Stimulated activated naive B cell treated with anti-CD40 and anti-IgM and Interleukin-4, amounts not matched to agents 10 μg/mL and 1 μg/mL and 100 μg/mL, for 72 hours (primary cell): Measurements from ENCODE around the gene FUS.
"Not testable (repeated sequence)": the region's sequence is repeated elsewhere in the genome, so short reads cannot be mapped to it uniquely, and the experiment has no call there.

ENCODE experiments used
- ATAC-seq, 2 donors: fragments of 150-1000 bp; cut with Tn5 transposase; replicated peaks; 2 replicates each; pipeline ENCODE4 v1.10.0; 2021; ENCODE audit warnings: moderate library complexity in 1 of 2
- DNase-seq: peaks from one replicate; pipeline ENCODE4 v3.0.0; 2021
- H3K27ac Mint-ChIP-seq: one replicate; pipeline ENCODE4 v1.8.0; 2022; ENCODE audit warnings: mild to moderate bottlenecking, mixed read lengths
- H3K27me3 Mint-ChIP-seq, 2 donors: one replicate each; pipeline ENCODE4 v1.8.0; 2022; ENCODE audit warnings: mixed read lengths in 2 of 2
- H3K36me3 Mint-ChIP-seq, 2 donors: one replicate each; pipeline ENCODE4 v1.8.0; 2022; ENCODE audit warnings: mixed read lengths in 2 of 2, mild to moderate bottlenecking in 1 of 2
- H3K4me1 Mint-ChIP-seq, 2 donors: one replicate each; pipeline ENCODE4 v1.8.0; 2022; ENCODE audit warnings: mixed read lengths in 2 of 2, mild to moderate bottlenecking in 1 of 2
- H3K4me3 Mint-ChIP-seq, 2 donors: one replicate each; pipeline ENCODE4 v1.8.0; 2022; ENCODE audit warnings: mild to moderate bottlenecking in 2 of 2, mixed read lengths in 2 of 2, moderate library complexity in 1 of 2
- H3K9me3 Mint-ChIP-seq, 2 donors: one replicate each; pipeline ENCODE4 v1.8.0; 2022; ENCODE audit warnings: mixed read lengths in 2 of 2, mild to moderate bottlenecking in 1 of 2

Gene FUS

DNA sequence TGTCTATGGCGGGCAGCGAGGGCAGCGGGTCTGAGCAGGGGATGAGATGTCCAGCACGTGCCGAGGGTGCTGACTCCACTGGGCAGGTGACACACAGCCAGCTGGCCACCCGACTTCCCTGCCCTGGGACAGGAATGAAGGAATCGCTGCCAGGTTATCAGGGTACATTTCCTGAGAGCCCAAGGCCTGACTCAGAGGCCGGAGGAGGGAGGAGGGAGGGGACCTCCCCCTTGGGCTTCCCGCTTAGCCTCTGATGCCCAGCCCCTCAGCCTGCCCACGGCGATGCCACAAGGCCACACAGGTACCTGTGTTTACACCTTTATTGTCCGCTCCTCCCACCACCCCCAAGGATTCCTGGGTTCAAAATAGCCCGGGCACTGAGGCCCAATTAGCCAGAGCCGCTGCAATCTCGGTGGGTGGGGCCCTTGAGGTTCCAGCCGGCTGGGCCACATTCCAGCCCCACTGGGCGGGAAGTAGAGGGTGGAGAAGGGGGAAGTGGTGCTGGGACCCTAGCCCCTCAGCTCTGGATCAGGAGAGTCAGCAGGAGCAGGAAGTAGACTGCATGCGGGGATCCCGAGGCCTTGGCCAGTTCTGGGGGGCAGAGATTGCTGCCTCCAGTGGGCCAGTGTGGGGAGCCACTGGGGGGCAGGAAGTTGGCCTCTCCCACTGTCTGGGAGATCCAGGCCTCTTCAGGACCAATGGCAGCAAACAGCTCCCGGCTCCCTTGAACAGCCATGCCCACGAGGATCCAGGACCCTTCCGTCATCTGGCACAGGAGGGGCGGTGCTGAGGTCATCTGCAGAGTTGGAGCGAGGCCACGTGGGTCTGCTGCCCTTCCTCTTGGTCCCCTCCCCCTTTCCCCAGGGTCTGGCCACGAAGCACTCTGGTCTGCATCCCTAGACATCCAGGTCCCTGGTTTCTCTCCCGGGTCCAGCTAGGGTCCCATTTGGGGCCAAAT, 41.0 kb upstream of the FUS start:
- DNase-seq (no peak), ATAC-seq (no peak)
- Mint-ChIP-seq H3K27ac (no peak overlapping the region), H3K27me3 (no peaks in the 10 kb centered on the region), H3K4me1 (peaks cover 8% of the 10 kb centered on the region in 2 donors), H3K9me3 (no peaks in the 10 kb centered on the region), H3K36me3 (peaks cover 0 to 1% of the 10 kb centered on the region in 2 donors), H3K4me3 (no peak overlapping the region)

DNA sequence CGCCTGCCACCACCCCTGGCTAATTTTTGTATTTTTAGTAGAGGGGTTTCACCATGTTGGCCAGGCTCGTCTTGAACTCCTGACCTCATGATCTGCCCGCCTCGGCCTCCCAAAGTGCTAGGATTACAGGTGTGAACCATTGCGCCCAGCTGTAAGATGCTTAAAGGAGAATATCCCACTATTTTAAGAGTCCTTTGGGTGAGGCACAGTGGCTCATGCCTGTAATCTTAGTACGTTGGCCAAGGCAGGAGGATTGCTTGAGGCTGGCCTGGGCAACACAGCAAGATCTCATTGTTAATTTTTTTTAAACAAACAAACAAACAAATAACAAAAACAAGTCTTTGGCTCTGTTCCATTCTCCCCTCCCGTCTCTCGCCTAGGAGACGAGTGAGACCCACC, 38.9 kb upstream of the FUS start:
- not testable (repeated sequence) for H3K4me3 Mint-ChIP-seq, H3K27ac Mint-ChIP-seq, H3K4me1 Mint-ChIP-seq

DNA sequence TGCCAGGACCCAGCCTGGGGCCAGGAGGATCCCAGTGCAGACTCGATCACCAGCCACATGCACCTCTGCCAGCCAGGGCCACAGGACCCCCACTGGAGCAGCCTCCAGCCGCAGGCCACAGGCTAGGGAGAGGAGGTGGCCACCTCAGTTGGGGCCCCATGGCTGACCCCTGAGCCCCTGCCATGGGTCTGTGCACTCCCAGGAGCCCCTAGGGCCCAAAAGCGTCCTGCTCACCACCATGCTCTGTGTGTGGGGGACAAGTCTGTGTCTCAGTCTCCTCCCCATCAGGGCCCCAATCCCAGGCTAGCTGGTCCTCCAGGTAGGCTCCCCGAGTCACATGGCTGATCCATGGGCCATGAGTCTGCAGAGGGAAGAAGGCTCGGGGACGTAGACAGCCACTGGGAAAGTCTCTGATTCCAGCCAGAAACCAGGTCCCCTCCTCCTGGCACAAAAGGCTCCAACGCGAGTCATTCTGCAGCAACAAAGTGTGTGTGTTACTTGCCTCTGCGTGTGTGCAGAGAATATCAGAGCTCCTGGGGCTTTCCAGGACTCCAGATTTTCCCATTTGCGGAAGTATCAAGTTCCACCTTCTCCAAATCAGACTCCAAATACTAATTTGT, 38.3 kb upstream of the FUS start:
- DNase-seq (no peak), ATAC-seq (peak in 1 of 2 donors; percentile 1)
- no peaks in the 10 kb centered on the region for H3K9me3 Mint-ChIP-seq
- peak overlapping the region; percentile 78 to 83 for H3K4me3 Mint-ChIP-seq
- H3K4me1 Mint-ChIP-seq = peaks cover 8% of the 10 kb centered on the region in 2 donors
- no peaks in the 10 kb centered on the region for H3K36me3 Mint-ChIP-seq
- H3K27ac Mint-ChIP-seq = peak overlapping the region; percentile 76
- no peaks in the 10 kb centered on the region for H3K27me3 Mint-ChIP-seq

More for the DNA sequence above, 38.9 kb upstream of the FUS start:
- H3K27me3 Mint-ChIP-seq, H3K36me3 Mint-ChIP-seq, ATAC-seq, H3K9me3 Mint-ChIP-seq, DNase-seq: not testable (repeated sequence)

DNA sequence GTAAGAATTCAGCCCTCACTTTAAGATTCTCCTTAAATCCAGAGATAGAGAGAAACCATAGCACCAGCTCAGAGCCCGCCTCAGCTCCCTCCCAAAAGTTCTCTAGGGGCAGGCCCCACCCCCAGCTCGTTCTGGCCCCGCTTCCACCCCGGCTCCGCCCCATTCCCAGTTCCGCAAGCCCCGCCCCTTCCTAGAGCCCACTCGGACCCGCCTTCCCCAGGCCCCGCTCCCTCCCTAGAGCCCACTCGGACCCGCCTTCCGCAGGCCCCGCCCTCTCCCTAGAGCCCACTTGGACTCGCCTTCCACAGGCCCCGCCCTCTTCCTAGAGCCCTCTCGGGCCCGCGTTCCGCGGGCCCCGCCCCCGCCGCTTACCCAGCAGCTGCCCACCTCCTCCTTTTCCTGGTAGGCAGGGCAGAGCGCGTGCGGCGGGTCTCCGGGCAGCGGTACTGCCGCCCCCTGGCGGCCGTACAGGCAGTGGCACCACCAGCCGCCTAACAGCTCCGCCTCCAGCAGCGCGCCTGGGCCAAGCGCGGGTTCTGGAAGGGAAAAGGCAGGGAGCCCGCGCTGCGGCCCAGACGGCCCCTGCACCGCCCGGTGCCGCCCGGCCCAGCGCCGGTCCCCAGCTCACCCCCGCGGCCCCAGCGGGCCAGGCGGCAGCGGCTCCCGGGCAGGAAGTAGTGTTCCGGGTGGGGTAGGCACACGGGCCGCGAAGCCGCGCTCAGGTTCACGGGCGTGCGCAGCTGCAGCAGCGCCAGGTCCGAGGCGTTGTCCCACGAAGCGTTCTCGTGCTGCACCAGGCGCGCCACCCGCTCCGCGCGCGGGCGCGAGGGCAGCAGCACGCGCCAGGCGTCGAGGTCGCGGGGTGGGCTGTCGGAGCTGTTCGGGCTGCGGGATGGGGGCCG, 37.6 kb upstream of the FUS start:
- H3K9me3 Mint-ChIP-seq = no peaks in the 10 kb centered on the region
- ATAC-seq (peak; percentile 86 to 91), DNase-seq (peak; percentile 99)
- H3K36me3 Mint-ChIP-seq = no peaks in the 10 kb centered on the region
- peaks cover 8% of the 10 kb centered on the region in 2 donors for H3K4me1 Mint-ChIP-seq
- H3K27ac Mint-ChIP-seq = peak overlapping the region; percentile 80
- peak overlapping the region; percentile 78 to 83 for H3K4me3 Mint-ChIP-seq
- H3K27me3 Mint-ChIP-seq = peaks cover under 1 to 6% of the 10 kb centered on the region in 2 donors

DNA sequence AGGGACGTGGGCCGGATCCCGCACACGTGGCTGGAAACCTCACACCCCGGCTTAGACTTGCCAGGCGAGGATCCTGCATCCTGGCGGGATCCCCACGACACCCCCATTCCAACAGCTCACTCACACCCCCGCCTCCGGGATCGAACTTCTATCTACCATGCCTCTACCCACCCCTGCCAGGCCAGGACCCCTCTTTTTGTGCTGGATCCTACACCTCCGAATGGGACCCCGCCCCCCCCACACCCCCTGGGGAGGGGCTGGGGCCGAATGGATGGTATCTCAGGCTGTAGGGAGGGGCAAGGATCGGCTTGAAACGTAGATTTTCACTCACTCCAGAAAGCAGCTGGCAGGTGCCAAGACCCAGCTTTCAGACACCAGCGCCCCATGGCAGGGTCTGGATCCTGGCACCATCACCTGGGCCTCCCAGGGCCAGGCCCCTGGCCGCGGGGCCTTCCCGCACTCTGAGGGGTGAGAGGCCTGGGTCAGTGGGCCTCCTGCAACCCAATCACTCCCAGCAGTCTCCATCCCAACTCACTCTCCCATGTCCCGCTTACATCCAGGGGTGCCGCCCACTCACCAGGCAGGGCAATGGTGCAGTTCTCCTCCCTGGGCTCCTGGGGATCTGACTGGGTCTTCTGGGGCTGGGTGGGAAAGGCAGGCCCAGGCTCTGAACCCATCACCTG, 36.8 kb upstream of the FUS start:
- Mint-ChIP-seq H3K27ac (peak overlapping the region; percentile 22), H3K4me3 (peak overlapping the region; percentile 59 to 83), H3K9me3 (no peaks in the 10 kb centered on the region), H3K27me3 (peaks cover 8 to 14% of the 10 kb centered on the region in 2 donors), H3K36me3 (no peaks in the 10 kb centered on the region), H3K4me1 (peaks cover 8% of the 10 kb centered on the region in 2 donors)
- ATAC-seq (no peak), DNase-seq (no peak)

DNA sequence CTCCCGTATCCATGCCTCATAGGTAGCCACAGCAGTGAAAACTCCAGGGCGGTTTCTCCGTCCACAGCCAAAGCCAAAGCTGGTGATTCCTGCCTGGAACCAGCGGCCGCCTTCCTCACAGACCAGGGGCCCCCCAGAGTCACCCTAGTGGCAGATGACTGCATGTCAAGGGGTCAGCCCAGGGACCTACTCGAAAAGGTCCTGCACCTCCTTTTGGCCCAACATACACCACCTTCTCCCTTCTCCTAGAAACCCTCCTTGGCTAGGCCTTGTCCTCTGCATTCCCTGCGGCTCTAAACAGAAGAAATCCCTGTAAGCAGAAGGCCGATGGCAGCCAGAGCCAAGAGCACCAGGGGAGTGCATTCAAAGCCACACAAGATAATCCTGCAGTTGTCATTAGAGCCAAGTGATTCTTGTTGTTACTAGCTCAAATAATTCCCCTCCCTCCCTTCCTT, 36.2 kb upstream of the FUS start:
- H3K27me3 Mint-ChIP-seq = peaks cover 8 to 14% of the 10 kb centered on the region in 2 donors
- ATAC-seq = no peak
- H3K4me3 Mint-ChIP-seq = peak overlapping the region; percentile 59 to 83
- DNase-seq = no peak
- H3K9me3 Mint-ChIP-seq = no peaks in the 10 kb centered on the region
- no peaks in the 10 kb centered on the region for H3K36me3 Mint-ChIP-seq
- H3K27ac Mint-ChIP-seq = peak overlapping the region; percentile 47
- peaks cover 8% of the 10 kb centered on the region in 2 donors for H3K4me1 Mint-ChIP-seq

DNA sequence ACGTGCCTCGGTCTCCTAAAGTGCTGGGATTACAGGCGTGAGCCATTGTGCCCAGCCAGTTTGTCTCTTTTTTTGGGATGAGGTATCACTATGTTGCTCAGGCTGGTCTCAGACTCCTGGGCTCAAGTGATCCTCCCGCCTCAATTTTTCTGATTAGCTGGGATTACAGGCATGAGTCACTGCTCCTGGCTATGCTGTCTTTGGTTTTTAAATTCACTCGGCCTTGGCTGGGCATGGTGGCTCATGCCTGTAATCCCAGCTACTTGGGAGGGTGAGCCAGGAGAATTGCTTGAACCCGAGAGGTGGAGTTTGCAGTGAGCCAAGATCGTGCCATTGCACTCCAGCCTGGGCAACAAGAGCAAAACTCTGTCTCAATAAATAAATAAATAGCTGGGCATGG, 35.5 kb upstream of the FUS start:
- not testable (repeated sequence) for H3K9me3 Mint-ChIP-seq, H3K27ac Mint-ChIP-seq, ATAC-seq, DNase-seq, H3K4me1 Mint-ChIP-seq, H3K36me3 Mint-ChIP-seq
- Mint-ChIP-seq H3K27me3 (peaks cover 8 to 16% of the 10 kb centered on the region in 2 donors), H3K4me3 (peak overlapping the region in 1 of 2 donors; percentile 6)

DNA sequence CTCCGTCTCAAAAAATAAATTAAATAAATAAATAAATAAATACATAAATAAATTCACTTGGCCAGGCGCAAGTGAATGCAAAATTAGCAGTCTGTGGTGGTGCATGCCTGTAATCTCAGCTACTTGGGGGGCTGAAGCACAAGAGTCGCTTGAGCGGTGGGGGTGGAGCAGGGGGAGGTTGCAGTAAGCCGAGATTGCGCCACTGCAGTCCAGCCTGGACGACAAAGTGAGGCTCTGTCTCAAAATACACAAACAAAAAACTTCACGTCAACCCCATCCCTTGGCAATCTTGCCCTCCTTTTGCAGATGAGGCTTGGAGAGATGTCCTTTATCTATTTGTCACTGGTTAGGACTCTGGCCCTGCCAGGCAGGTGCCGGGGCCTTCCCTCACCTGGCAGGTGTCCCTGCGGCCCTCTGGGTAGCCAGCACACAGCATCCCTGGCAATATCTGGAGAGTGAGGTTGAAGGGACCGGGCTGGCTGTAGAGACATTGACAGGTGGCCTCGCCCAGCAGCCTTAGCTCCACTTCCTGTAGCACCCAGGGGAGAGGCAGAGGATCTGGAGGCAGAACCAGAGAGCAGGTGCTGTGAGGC, 34.4 kb upstream of the FUS start:
- no peak overlapping the region for H3K4me3 Mint-ChIP-seq
- peaks cover 8 to 21% of the 10 kb centered on the region in 2 donors for H3K27me3 Mint-ChIP-seq
- H3K27ac Mint-ChIP-seq = no peak overlapping the region
- DNase-seq (no peak), ATAC-seq (no peak)
- H3K9me3 Mint-ChIP-seq = no peaks in the 10 kb centered on the region
- H3K36me3 Mint-ChIP-seq = no peaks in the 10 kb centered on the region
- peaks cover 6 to 8% of the 10 kb centered on the region in 2 donors for H3K4me1 Mint-ChIP-seq

DNA sequence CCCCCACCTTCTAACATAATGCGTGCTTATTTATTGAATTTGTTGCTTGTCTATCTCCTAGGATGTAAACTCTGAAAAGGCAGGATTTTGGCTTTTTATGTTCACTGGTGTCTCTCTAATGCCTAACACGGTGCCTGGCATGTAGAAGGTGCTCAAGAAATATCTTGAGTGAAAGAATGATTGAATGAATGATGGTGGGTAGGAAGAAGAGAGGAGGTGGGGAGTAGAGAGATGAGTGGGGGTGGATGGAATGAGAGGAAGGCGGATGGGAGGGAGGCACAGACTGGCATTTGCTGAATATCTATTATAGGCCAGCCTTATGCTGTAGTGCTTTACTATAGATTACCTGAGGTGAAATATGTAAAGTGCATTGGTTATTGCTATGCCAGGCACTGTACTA, 32.4 kb upstream of the FUS start:
- Mint-ChIP-seq H3K9me3 (no peaks in the 10 kb centered on the region), H3K36me3 (no peaks in the 10 kb centered on the region), H3K4me1 (peaks cover 0 to 2% of the 10 kb centered on the region in 2 donors), H3K27ac (no peak overlapping the region), H3K27me3 (peaks cover 8 to 21% of the 10 kb centered on the region in 2 donors), H3K4me3 (no peak overlapping the region)
- DNase-seq = no peak
- no peak for ATAC-seq

DNA sequence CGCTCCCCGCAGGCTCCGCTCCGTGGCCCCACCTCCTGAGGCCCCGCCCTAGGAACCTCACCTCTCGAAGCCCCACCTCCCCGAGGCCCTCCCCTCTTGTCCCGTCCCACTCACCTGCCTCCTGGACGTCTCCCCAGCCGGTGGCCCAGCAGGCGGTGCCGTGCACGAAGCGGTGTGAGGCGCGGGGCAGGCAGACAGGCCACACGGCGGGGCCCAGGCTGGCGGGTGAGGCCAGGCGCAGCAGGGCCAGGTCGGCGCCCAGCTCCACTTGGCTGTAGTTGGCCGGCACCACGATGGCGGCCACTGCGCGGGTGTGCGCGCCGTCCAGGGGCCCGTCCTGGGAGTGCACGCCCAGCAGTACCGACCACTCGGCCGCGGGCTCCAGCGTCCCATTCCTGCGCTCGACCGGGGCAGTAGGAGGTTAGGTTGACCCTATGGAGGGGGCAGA, 31.6 kb upstream of the FUS start:
- Mint-ChIP-seq H3K4me1 (peaks cover 0 to 2% of the 10 kb centered on the region in 2 donors), H3K36me3 (no peaks in the 10 kb centered on the region), H3K27me3 (peaks cover 8 to 21% of the 10 kb centered on the region in 2 donors), H3K4me3 (no peak overlapping the region), H3K9me3 (no peaks in the 10 kb centered on the region), H3K27ac (peak overlapping the region; percentile 14)
- DNase-seq (no peak), ATAC-seq (peak in 1 of 2 donors; percentile 31)

DNA sequence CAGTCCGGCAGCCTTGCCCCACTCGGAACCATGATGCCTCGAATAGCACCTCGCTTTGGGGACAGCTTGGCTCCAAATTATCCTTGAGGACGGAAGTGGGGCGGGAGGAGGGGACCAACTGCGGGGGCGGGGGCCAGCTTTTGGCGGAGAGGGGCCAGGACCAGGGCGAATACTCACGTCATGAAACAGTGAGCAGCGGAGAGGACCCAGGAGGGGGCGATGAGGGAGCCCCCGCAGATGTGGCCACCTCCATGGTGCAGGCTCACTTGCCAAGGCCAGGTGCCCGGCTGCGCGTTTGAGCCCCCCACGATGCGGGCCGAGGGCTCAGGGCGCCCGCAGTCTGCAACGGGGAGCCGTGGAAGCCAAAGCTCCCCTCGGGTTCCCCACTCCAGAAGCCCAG, 31.0 kb upstream of the FUS start:
- no peak for DNase-seq
- Mint-ChIP-seq H3K36me3 (no peaks in the 10 kb centered on the region), H3K4me3 (no peak overlapping the region), H3K27ac (no peak overlapping the region), H3K9me3 (no peaks in the 10 kb centered on the region), H3K27me3 (peaks cover 8 to 21% of the 10 kb centered on the region in 2 donors), H3K4me1 (no peaks in the 10 kb centered on the region)
- ATAC-seq = no peak

DNA sequence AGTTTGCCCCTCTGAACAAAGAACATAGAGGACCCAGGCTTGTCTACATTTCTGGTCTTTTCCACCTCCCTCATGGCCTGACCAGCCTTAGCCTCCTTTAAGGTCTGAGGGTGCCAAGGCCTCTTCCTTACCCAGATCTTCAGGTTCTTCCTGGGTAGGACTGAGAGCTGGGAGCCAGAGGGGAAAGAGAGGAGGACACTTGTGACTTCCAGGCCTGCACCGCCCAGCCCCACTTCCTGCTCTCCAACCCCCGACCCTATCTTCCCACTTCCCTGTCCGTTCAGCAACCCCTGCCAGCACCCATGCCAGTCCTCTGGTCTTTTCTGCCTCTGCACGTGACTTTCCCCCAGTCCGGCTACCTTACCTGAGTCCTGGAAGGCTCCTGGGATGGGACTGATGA, 30.6 kb upstream of the FUS start:
- no peak for ATAC-seq
- H3K36me3 Mint-ChIP-seq = no peaks in the 10 kb centered on the region
- DNase-seq = no peak
- no peaks in the 10 kb centered on the region for H3K4me1 Mint-ChIP-seq
- no peak overlapping the region for H3K27ac Mint-ChIP-seq
- H3K27me3 Mint-ChIP-seq = peaks cover 8 to 21% of the 10 kb centered on the region in 2 donors
- no peaks in the 10 kb centered on the region for H3K9me3 Mint-ChIP-seq
- no peak overlapping the region for H3K4me3 Mint-ChIP-seq
